Fibroblast of skin of left quadriceps (primary cell): Measurements from ENCODE around the gene GRID1.
"Not testable (repeated sequence)": the region's sequence is repeated elsewhere in the genome, so short reads cannot be mapped to it uniquely, and the experiment has no call there.

Experiments
- DNase-seq, 2 experiments: peaks; one replicate each; pipeline ENCODE4 v3.0.0-alpha.2; 2013; ENCODE audit warnings: low read depth in 2 of 2

GRID1 gene

GRCh38 chr10:86253091-86254072 is 113.2 kb downstream of the GRID1 start:
- no peak for DNase-seq

GRCh38 chr10:86252556-86252955 is 114.0 kb downstream of the GRID1 start:
- no peak for DNase-seq

- DNase-seq: no peak
These were observed 114.5 kb downstream of the GRID1 start for GRCh38 chr10:86252079-86252478.

GRCh38 chr10:86251426-86251825 is 115.2 kb downstream of the GRID1 start:
- no peak for DNase-seq

- DNase-seq: no peak
These were observed 116.2 kb downstream of the GRID1 start for GRCh38 chr10:86250399-86250798.

- DNase-seq: no peak
These were observed 116.8 kb downstream of the GRID1 start for GRCh38 chr10:86249794-86250193.

GRCh38 chr10:86248062-86248461 is 118.5 kb downstream of the GRID1 start:
- no peak for DNase-seq

- DNase-seq: no peak
These were observed 119.0 kb downstream of the GRID1 start for GRCh38 chr10:86247588-86247987.

- DNase-seq: no peak
These were observed 119.5 kb downstream of the GRID1 start for GRCh38 chr10:86247073-86247472.

GRCh38 chr10:86246279-86246940 is 120.2 kb downstream of the GRID1 start:
- DNase-seq: no peak

- DNase-seq: no peak
These were observed 121.6 kb downstream of the GRID1 start for GRCh38 chr10:86245015-86245394.

- no peak for DNase-seq
These were observed 122.1 kb downstream of the GRID1 start for GRCh38 chr10:86244297-86245014.

- no peak for DNase-seq
These were observed 122.9 kb downstream of the GRID1 start for GRCh38 chr10:86243651-86244155.

- DNase-seq: no peak
These were observed 123.8 kb downstream of the GRID1 start for GRCh38 chr10:86242761-86243160.

- DNase-seq: not testable (repeated sequence)
These were observed 128.5 kb downstream of the GRID1 start for GRCh38 chr10:86238089-86238488.

- DNase-seq: no peak
These were observed 131.9 kb downstream of the GRID1 start for GRCh38 chr10:86234541-86235270.

GRCh38 chr10:86234107-86234506 is 132.5 kb downstream of the GRID1 start:
- DNase-seq: no peak

- DNase-seq: no peak
These were observed 133.5 kb downstream of the GRID1 start for GRCh38 chr10:86233131-86233530.

- no peak for DNase-seq
These were observed 134.0 kb downstream of the GRID1 start for GRCh38 chr10:86232644-86233043.

GRCh38 chr10:86231796-86232560 is 134.6 kb downstream of the GRID1 start:
- DNase-seq: no peak
